Measurements from ENCODE around the gene NUP214.
A peak's percentile ranks its signal among the peaks of the same experiment; 100 is the strongest.
"Not testable (repeated sequence)": the region's sequence is repeated elsewhere in the genome, so short reads cannot be mapped to it uniquely, and the experiment has no call there.

NUP214 gene

DNA sequence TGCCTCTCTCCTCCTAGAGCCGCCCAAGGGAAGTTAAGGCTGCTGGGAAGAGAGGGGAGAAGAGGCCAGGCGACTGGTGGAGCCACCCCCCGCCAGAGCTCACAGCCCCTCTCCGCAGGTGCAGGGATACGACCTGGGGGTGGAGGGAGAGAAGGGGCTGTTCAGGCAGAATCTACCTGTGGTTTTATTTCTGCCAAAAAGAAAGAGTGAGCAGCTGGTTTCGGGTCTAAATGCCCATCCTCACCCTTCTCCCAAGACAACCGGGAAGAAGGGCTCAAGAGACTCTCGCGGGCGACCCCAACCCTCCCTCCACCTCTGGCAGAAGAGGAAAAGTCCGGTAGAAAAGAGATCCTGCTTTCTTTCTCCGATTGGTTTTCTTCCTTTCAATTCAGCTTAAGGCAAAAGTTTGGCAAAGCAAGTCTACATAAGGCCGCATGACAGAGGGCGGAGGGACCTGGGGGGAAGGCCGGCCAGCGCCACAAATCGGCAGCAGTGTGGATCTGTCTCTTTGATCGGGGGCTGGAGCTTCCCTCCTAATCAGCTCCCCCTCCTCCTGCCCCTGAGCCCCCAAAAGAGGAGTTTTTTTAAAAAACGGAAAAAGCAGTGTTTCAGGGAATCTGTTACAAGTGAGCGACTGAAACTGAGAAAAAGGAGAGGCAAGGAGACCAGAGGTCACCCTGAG, 134.7 kb downstream of the NUP214 start:
- Histone ChIP-seq H3K4me1 (ENCODE audit: control insufficient read depth, insufficient read depth, low read length) (no peaks in the 10 kb centered on the region), H3K36me3 (ENCODE audit: control insufficient read depth in 2 of 2, insufficient read depth in 1 of 2, low read length in 2 of 2) (no peaks in the 10 kb centered on the region), H3K4me3 (ENCODE audit: low read depth, low read length) (no peak overlapping the region), H3K27ac (ENCODE audit: extremely low read depth, low read depth, low read length) (no peak overlapping the region), H3K9me3 (ENCODE audit: control insufficient read depth, insufficient read depth, low read depth, low read length) (no peaks in the 10 kb centered on the region)
- POLR2A ChIA-PET: no interaction called here
- CTCF ChIA-PET: no interaction called here
- TF ChIP-seq ZFP69B (tag by site-specific recombination; IDR thresholded peaks at IDR 0.05) (no peak), PATZ1 (tag by site-specific recombination; IDR thresholded peaks at IDR 0.05) (no peak), ZNF239 (tag by site-specific recombination; IDR thresholded peaks at IDR 0.05) (no peak)

GRCh38 chr9:131260751-131261452, 135.5 kb downstream of the NUP214 start:
- Histone ChIP-seq H3K4me3 (ENCODE audit: low read depth, low read length) (no peak overlapping the region), H3K9me3 (ENCODE audit: control insufficient read depth, insufficient read depth, low read depth, low read length) (no peaks in the 10 kb centered on the region), H3K27ac (ENCODE audit: extremely low read depth, low read depth, low read length) (no peak overlapping the region), H3K4me1 (ENCODE audit: control insufficient read depth, insufficient read depth, low read length) (no peaks in the 10 kb centered on the region), H3K36me3 (ENCODE audit: control insufficient read depth in 2 of 2, insufficient read depth in 1 of 2, low read length in 2 of 2) (no peaks in the 10 kb centered on the region)
- ChIA-PET POLR2A (no interaction called here), CTCF (no interaction called here)
- TF ChIP-seq YY1 (tag by site-specific recombination; IDR thresholded peaks at IDR 0.05) (no peak), ZNF18 (tag by site-specific recombination; IDR thresholded peaks at IDR 0.05) (no peak), ZNF664 (tag by site-specific recombination; IDR thresholded peaks at IDR 0.05) (no peak), HOXA7 (CRISPR knock-in tag; IDR thresholded peaks at IDR 0.05; ENCODE audit: borderline replicate concordance) (no peak), ZNF175 (tag by site-specific recombination; IDR thresholded peaks at IDR 0.05) (no peak), ZNF133 (tag by site-specific recombination; IDR thresholded peaks at IDR 0.05) (no peak)
- TF ChIP-seq, protein P1, sequence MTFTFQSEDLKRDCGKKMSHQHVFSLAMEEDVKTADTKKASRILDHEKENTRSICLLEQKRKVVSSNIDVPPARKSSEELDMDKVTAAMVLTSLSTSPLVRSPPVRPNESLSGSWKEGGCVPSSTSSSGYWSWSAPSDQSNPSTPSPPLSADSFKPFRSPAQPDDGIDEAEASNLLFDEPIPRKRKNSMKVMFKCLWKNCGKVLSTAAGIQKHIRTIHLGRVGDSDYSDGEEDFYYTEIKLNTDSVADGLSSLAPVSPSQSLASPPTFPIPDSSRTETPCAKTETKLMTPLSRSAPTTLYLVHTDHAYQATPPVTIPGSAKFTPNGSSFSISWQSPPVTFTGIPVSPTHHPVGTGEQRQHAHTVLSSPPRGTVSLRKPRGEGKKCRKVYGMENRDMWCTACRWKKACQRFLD (tag by site-specific recombination; IDR thresholded peaks at IDR 0.05): no peak

- Histone ChIP-seq H3K4me3 (ENCODE audit: low read depth, low read length) (no peak overlapping the region), H3K36me3 (ENCODE audit: control insufficient read depth in 2 of 2, insufficient read depth in 1 of 2, low read length in 2 of 2) (no peaks in the 10 kb centered on the region), H3K27ac (ENCODE audit: extremely low read depth, low read depth, low read length) (no peak overlapping the region), H3K9me3 (ENCODE audit: control insufficient read depth, insufficient read depth, low read depth, low read length) (no peaks in the 10 kb centered on the region), H3K4me1 (ENCODE audit: control insufficient read depth, insufficient read depth, low read length) (no peaks in the 10 kb centered on the region)
- peak; percentile 71; the same call in 1 of the 2 replicates for TF ChIP-seq ZNF121 (tag by site-specific recombination; IDR thresholded peaks at IDR 0.05)
- TF ChIP-seq HOXC10 (CRISPR knock-in tag; IDR thresholded peaks at IDR 0.05): no peak
- POLR2A ChIA-PET: no interaction called here
- CTCF ChIA-PET: interaction anchor here (0.6 kb wide), 3 partner anchors 69 to 264 kb away, joined by 3 to 5 read pairs (median 3); no protein-coding TSS in a partner anchor
Observed at GRCh38 chr9:131262327-131263032, 137.1 kb downstream of the NUP214 start.

DNA sequence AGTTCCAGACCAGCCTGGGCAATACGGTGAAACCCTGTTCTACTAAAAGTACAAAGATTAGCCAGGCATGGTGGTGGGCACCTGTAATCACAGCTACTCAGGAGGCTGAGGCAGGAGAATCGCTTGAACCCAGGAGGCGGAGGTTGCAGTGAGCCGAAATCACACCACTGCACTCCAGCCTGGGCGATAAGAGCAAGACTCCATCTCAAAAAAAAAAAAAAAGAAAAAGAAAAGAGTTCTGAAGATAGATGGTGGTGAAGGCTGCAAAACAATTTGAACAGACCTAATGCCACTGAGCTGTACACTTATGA, 137.6 kb downstream of the NUP214 start:
- H3K27ac ChIP-seq (ENCODE audit: extremely low read depth, low read depth, low read length); H3K4me1 ChIP-seq (ENCODE audit: control insufficient read depth, insufficient read depth, low read length): not testable (repeated sequence)

More for the DNA sequence above, 137.6 kb downstream of the NUP214 start:
- H3K9me3 ChIP-seq (ENCODE audit: control insufficient read depth, insufficient read depth, low read depth, low read length); POLR2A ChIA-PET; H3K4me3 ChIP-seq (ENCODE audit: low read depth, low read length); CTCF ChIA-PET; H3K36me3 ChIP-seq (ENCODE audit: control insufficient read depth in 2 of 2, insufficient read depth in 1 of 2, low read length in 2 of 2): not testable (repeated sequence)
